SK-N-MC (cell line): ENCODE results near the gene ZG16.

Source experiments
- EZH2 ChIP-seq: fragments of 200-600 bp; sonication (generic); IDR thresholded peaks from one replicate; pipeline ENCODE4 v1.6.1; 2017; ENCODE audit warnings: antibody characterized with exemption
- POLR2AphosphoS5 ChIP-seq: IDR thresholded peaks from 2 replicates; pipeline ENCODE4 v1.6.1; 2012; ENCODE audit warnings: mild to moderate bottlenecking, low read depth, low read length, borderline replicate concordance

DNA sequence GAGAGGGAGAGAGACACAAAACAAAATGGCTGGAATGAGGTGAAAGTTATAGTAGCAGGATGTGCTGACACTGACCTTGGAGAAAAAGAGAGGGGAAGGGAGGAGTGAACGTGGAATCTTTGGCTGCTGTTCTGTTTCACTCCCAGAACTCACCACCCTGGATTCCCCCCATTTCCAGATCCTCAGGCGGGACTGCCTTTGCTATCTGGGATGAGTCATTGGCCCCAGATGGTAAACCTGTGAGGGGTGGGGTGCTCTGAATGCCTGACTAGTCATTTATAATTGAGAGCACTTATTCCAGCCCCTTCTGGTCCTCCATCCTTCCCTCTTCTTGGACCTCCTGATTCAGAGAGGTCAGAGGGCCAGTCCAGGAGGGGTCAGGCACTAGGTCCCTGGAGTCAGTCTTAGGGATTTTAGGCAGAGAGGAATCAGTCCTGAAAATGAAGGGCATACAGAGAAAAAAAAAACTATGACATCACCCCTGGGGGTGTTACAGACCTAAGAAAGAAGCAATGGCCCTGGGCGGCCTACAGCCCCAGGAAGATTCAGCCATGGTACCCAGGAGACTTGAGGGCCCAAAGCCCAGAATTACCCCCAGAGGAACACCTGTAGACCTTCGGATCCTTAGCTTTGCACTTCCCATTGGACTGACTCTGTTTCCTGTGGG, 2.2 kb upstream of the ZG16 start:
- TF ChIP-seq POLR2AphosphoS5 (no peak), EZH2 (no peak)
